Central memory CD8-positive, alpha-beta T cell (primary cell): Measurements from ENCODE around the gene ARL5A.

Experiments
- ATAC-seq: fragments of 150-1000 bp; cut with Tn5 transposase; replicated peaks from 2 replicates; pipeline ENCODE4 v1.10.0; 2022; ENCODE audit warnings: mild to moderate bottlenecking, moderate FRiP score, moderate number of reproducible peaks; ENCODE audit not compliant: poor library complexity, severe bottlenecking; ENCODE audit errors: extremely low read depth
- DNase-seq, 2 donors: peaks; one replicate each; pipeline ENCODE4 v3.0.0; 2021; ENCODE audit warnings: low spot score in 2 of 2
- H3K27ac Mint-ChIP-seq: one replicate; pipeline ENCODE4 v1.8.0; 2022; ENCODE audit warnings: low read depth, mild to moderate bottlenecking, moderate library complexity, mixed read lengths
- H3K27me3 Mint-ChIP-seq: one replicate; pipeline ENCODE4 v1.8.0; 2022; ENCODE audit warnings: mixed read lengths
- H3K36me3 Mint-ChIP-seq: one replicate; pipeline ENCODE4 v1.8.0; 2022; ENCODE audit warnings: mild to moderate bottlenecking, moderate library complexity, mixed read lengths; ENCODE audit not compliant: insufficient read depth
- H3K4me1 Mint-ChIP-seq: one replicate; pipeline ENCODE4 v1.8.0; 2022; ENCODE audit warnings: mixed read lengths
- H3K4me3 Mint-ChIP-seq: one replicate; pipeline ENCODE4 v1.8.0; 2022; ENCODE audit warnings: mild to moderate bottlenecking, moderate library complexity, mixed read lengths
- H3K9me3 Mint-ChIP-seq: one replicate; pipeline ENCODE4 v1.8.0; 2022; ENCODE audit warnings: mixed read lengths

The ARL5A gene

GRCh38 chr2:151786077-151786476 lies 42.1 kb downstream of the ARL5A start:
- H3K4me3 Mint-ChIP-seq, result no peak overlapping the region
- no peak for ATAC-seq

DNA sequence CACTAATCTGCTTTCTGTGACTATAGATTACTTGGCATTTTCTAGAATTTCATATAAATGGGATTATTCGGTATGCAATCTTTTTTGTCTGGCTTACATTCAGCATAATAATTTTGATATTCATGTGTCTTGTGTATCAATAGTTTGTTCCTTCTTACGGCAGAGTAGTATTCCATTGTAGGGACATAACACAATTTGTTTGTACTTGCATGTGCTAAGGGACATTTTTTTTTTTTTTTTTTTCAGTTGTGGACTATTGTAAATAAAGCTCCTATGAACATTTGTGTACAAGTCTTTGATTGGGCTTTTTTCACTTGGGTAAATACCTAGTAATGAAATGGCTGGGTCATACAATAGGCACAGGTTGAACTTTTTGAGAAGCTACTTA lies 45.1 kb downstream of the ARL5A start:
- no peaks in the 10 kb centered on the region for H3K27me3 Mint-ChIP-seq
- H3K4me3 Mint-ChIP-seq, result no peak overlapping the region
- no peaks in the 10 kb centered on the region for H3K9me3 Mint-ChIP-seq
- H3K27ac Mint-ChIP-seq, result no peak overlapping the region
- H3K36me3 Mint-ChIP-seq, result peaks cover 2% of the 10 kb centered on the region
- no peaks in the 10 kb centered on the region for H3K4me1 Mint-ChIP-seq
- DNase-seq (no peak), ATAC-seq (no peak)

More at GRCh38 chr2:151786077-151786476, 42.1 kb downstream of the ARL5A start:
- no peaks in the 10 kb centered on the region for H3K36me3 Mint-ChIP-seq
- no peak for DNase-seq
- H3K4me1 Mint-ChIP-seq, result no peaks in the 10 kb centered on the region
- H3K27me3 Mint-ChIP-seq, result no peaks in the 10 kb centered on the region
- H3K9me3 Mint-ChIP-seq, result no peaks in the 10 kb centered on the region
- no peak overlapping the region for H3K27ac Mint-ChIP-seq

- H3K9me3 Mint-ChIP-seq, result no peaks in the 10 kb centered on the region
- DNase-seq, result no peak
- ATAC-seq, result no peak
- H3K27ac Mint-ChIP-seq, result no peak overlapping the region
- H3K4me3 Mint-ChIP-seq, result no peak overlapping the region
- no peaks in the 10 kb centered on the region for H3K4me1 Mint-ChIP-seq
- H3K36me3 Mint-ChIP-seq, result peaks cover 2% of the 10 kb centered on the region
- no peaks in the 10 kb centered on the region for H3K27me3 Mint-ChIP-seq
Measured at GRCh38 chr2:151782378-151783132, 45.7 kb downstream of the ARL5A start.

DNA sequence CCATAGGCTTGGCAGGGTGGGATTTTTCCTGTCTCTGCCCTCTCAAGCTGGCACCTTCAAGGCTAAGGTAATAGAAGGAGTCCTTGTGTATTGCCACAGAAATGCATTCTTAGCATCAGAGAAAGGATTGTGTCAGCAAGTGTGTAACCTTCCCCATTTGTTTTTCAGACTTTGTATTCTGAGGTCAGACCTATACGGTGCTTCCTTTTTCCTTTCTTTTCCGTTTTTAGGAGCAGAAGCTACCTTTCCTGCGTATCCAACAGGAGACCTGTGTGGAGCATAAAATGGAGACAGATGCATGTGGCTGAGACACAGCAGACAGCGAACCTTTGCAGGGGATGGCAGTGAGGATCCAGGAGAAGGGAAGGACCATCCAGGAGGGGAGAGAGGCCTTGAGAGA lies 46.6 kb downstream of the ARL5A start:
- DNase-seq (no peak), ATAC-seq (no peak)
- Mint-ChIP-seq H3K36me3 (peaks cover 2% of the 10 kb centered on the region), H3K4me3 (no peak overlapping the region), H3K27me3 (no peaks in the 10 kb centered on the region), H3K4me1 (no peaks in the 10 kb centered on the region), H3K27ac (no peak overlapping the region), H3K9me3 (no peaks in the 10 kb centered on the region)

DNA sequence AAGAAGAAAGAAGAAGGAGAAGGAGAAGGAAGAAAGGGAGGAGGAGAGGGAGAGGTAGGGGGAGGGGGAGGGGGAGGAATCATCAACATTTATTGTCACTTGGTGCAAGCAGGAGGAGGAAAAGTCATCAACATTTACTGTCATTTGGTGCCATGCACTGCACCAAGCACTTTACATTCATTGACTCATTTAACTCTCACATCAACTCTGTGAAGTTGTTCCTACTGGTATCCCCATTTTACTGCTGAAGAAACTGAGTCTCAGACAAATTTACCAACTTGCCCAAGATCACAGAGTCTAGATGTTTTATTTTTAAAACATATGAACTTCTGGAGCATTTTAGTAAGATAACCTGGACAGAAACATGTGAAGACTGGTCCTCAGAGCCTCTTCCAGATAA lies 47.3 kb downstream of the ARL5A start:
- Mint-ChIP-seq H3K4me1 (no peaks in the 10 kb centered on the region), H3K9me3 (no peaks in the 10 kb centered on the region), H3K36me3 (peaks cover 2% of the 10 kb centered on the region), H3K27me3 (no peaks in the 10 kb centered on the region), H3K27ac (peak overlapping the region; percentile 3), H3K4me3 (no peak overlapping the region)
- DNase-seq, result no peak
- ATAC-seq, result no peak

DNA sequence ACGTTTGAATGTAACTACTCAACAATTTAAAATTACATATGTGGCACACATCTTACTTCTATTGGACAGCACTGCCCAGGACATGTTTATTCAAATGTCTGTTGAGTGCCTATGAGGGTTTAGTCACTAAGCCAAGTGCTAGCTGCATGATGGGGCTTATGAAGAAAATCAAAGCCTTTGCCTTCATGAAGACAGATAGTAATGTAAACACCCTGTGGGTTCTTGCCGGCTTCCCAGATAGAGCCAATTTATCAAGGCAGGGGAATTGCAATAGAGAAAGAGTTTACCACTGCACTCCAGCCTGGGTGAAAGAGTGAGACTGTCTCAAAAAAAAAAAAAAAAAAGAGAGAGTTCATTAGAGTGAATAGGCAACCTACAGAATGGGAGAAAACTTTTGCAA lies 50.3 kb downstream of the ARL5A start:
- Mint-ChIP-seq H3K4me1 (no peaks in the 10 kb centered on the region), H3K36me3 (peaks cover 4% of the 10 kb centered on the region), H3K9me3 (no peaks in the 10 kb centered on the region), H3K27me3 (no peaks in the 10 kb centered on the region), H3K27ac (no peak overlapping the region), H3K4me3 (no peak overlapping the region)
- ATAC-seq (no peak), DNase-seq (no peak)

DNA sequence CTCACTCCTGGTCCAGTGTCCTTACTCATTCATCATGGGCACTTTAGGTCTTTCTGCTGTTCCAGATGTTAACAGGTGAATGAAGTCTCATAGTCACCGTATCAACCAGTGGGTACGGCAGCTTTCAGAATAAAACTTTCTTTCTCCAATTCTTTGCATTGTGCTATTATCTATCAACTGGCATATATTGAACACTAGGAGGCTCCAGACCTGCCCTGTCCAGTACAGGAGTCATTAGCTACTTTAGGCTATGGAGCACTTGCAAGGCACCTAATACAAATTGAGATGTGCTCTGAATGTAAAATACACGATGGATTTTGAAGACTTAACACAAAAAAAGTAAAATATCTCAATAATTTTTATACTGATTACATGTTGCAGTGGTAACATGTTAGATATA lies 50.7 kb downstream of the ARL5A start:
- Mint-ChIP-seq H3K4me1 (no peaks in the 10 kb centered on the region), H3K27me3 (no peaks in the 10 kb centered on the region), H3K36me3 (peaks cover 4% of the 10 kb centered on the region), H3K9me3 (no peaks in the 10 kb centered on the region), H3K4me3 (no peak overlapping the region), H3K27ac (no peak overlapping the region)
- ATAC-seq, result no peak
- no peak for DNase-seq

GRCh38 chr2:151776367-151776766 lies 51.9 kb downstream of the ARL5A start:
- Mint-ChIP-seq H3K36me3 (peaks cover 4% of the 10 kb centered on the region), H3K27me3 (no peaks in the 10 kb centered on the region), H3K9me3 (no peaks in the 10 kb centered on the region), H3K4me3 (no peak overlapping the region), H3K27ac (no peak overlapping the region), H3K4me1 (no peaks in the 10 kb centered on the region)
- ATAC-seq (no peak), DNase-seq (no peak)

GRCh38 chr2:151775057-151775740 lies 53.0 kb downstream of the ARL5A start:
- Mint-ChIP-seq H3K27me3 (no peaks in the 10 kb centered on the region), H3K9me3 (no peaks in the 10 kb centered on the region), H3K27ac (no peak overlapping the region), H3K4me3 (no peak overlapping the region), H3K4me1 (no peaks in the 10 kb centered on the region), H3K36me3 (peaks cover 4% of the 10 kb centered on the region)
- DNase-seq (no peak), ATAC-seq (no peak)

GRCh38 chr2:151774506-151774905 lies 53.7 kb downstream of the ARL5A start:
- Mint-ChIP-seq H3K36me3 (peaks cover 2% of the 10 kb centered on the region), H3K4me1 (no peaks in the 10 kb centered on the region), H3K4me3 (no peak overlapping the region), H3K27ac (no peak overlapping the region), H3K27me3 (no peaks in the 10 kb centered on the region), H3K9me3 (peaks cover 6% of the 10 kb centered on the region)
- ATAC-seq (no peak), DNase-seq (no peak)

DNA sequence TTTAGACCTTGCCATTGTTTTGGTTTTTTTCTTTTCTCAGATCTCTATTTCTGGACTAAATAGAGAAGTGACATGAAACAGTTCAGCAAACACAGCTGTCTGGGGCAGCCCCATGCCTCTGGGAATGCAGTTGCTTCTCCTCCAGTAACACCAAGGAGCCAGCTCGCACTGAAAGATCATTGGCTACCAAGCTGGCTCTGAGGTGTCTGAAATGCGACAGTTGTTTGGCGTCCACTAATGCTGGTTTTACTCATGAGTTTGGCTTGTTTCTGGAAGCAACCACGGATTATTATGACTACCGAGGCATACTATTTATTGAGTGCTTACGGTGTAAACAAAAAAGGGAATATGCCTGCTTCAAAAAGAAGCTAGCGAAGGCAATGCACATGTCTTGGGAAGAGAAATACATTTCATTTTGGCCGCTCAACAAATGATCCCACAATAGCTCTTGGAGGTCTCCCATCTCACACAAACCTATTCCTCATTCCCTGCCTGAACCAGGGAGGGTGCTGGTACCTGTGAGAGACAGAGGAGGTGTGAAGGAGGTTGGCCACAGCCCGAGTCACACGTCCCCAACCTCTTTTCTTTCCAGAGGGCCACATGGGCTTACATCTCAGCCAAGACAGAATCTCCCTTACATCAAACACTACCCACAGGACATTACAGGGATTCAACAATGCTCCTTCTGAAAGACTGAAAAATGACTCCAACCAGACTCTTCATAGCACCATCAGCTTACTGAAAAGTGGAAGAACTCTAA lies 56.4 kb downstream of the ARL5A start:
- Mint-ChIP-seq H3K4me1 (peaks cover 5% of the 10 kb centered on the region), H3K4me3 (no peak overlapping the region), H3K27me3 (no peaks in the 10 kb centered on the region), H3K36me3 (peaks cover 2% of the 10 kb centered on the region), H3K9me3 (peaks cover 7% of the 10 kb centered on the region), H3K27ac (no peak overlapping the region)
- DNase-seq, result no peak
- peak; percentile 24 for ATAC-seq

DNA sequence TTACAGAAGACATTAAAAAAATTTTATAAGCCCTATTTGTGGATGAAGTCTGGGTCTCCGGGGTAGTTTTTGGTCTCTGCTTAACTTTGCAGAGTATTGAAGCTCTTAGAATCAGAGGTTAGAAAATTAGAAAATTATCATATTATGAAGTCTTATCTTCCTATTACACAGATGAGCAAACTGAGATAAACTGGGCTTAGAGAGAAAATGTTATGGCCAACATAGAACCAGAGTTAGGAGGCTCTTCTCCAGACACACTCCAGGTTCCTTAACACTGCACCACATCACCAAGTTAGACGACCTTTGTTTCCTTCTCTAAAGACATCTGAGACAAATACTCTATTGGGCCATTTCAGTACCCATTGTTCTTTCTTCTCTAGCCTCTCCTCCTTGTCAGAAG lies 57.2 kb downstream of the ARL5A start:
- H3K27me3 Mint-ChIP-seq, result no peaks in the 10 kb centered on the region
- ATAC-seq (no peak), DNase-seq (no peak)
- peaks cover 13% of the 10 kb centered on the region for H3K4me1 Mint-ChIP-seq
- peaks cover 7% of the 10 kb centered on the region for H3K9me3 Mint-ChIP-seq
- H3K27ac Mint-ChIP-seq, result no peak overlapping the region
- H3K4me3 Mint-ChIP-seq, result no peak overlapping the region
- H3K36me3 Mint-ChIP-seq, result peaks cover 2% of the 10 kb centered on the region

DNA sequence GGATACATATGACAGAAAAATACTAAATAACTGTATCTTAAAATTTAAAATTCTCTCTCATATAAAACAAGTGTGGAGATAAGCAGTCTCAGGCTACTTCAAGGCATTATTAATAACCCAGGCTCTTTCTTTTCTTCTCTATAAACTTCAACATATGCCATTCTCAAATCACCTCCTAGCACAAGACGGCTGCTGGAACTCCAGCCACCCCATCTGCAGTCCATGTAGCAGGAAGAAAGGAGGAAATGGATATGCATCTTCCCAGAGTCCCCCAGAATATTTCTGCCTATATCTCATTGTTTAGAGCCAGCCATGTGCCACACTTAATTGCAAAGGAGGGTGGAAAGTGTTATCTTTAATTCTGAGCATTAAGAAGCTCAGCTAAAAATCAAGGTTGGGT lies 58.6 kb downstream of the ARL5A start:
- Mint-ChIP-seq H3K4me1 (peaks cover 24% of the 10 kb centered on the region), H3K4me3 (no peak overlapping the region), H3K36me3 (no peaks in the 10 kb centered on the region), H3K27me3 (no peaks in the 10 kb centered on the region), H3K9me3 (peaks cover 7% of the 10 kb centered on the region), H3K27ac (no peak overlapping the region)
- ATAC-seq (no peak), DNase-seq (no peak)
